Stomach smooth muscle (tissue), 2 donors: ENCODE measurements around the gene ZNF605.
"Not testable (repeated sequence)": the region's sequence is repeated elsewhere in the genome, so short reads cannot be mapped to it uniquely, and the experiment has no call there.

Experiments
- H3K27ac ChIP-seq: one replicate; pipeline ENCODE4 v1.7.0; 2013; ENCODE audit warnings: mild to moderate bottlenecking, low read length, inconsistent platforms
- H3K27me3 ChIP-seq, 2 donors: one replicate each; pipeline ENCODE4 v1.7.0; 2013; ENCODE audit warnings: low read length in 2 of 2; ENCODE audit not compliant: insufficient read depth in 2 of 2, control insufficient read depth in 1 of 2
- H3K36me3 ChIP-seq, 2 donors: one replicate each; pipeline ENCODE4 v1.7.0; 2013; ENCODE audit warnings: low read length in 2 of 2; ENCODE audit not compliant: control insufficient read depth in 2 of 2, insufficient read depth in 2 of 2
- H3K4me1 ChIP-seq: one replicate; pipeline ENCODE4 v1.7.0; 2013; ENCODE audit warnings: low read length; ENCODE audit not compliant: control insufficient read depth, insufficient read depth
- H3K4me3 ChIP-seq, 2 donors: one replicate each; pipeline ENCODE4 v1.7.0; 2013; ENCODE audit warnings: low read length in 2 of 2
- H3K9ac ChIP-seq, 2 donors: one replicate each; pipeline ENCODE4 v1.7.0; 2013; ENCODE audit warnings: low read length in 2 of 2, mild to moderate bottlenecking in 1 of 2
- H3K9me3 ChIP-seq, 2 donors: one replicate each; pipeline ENCODE4 v1.7.0; 2013; ENCODE audit warnings: low read length in 2 of 2; ENCODE audit not compliant: control insufficient read depth in 2 of 2
- donor health status: healthy.
- donor health status: Pancreatic carcinoma.

ZNF605 gene

DNA sequence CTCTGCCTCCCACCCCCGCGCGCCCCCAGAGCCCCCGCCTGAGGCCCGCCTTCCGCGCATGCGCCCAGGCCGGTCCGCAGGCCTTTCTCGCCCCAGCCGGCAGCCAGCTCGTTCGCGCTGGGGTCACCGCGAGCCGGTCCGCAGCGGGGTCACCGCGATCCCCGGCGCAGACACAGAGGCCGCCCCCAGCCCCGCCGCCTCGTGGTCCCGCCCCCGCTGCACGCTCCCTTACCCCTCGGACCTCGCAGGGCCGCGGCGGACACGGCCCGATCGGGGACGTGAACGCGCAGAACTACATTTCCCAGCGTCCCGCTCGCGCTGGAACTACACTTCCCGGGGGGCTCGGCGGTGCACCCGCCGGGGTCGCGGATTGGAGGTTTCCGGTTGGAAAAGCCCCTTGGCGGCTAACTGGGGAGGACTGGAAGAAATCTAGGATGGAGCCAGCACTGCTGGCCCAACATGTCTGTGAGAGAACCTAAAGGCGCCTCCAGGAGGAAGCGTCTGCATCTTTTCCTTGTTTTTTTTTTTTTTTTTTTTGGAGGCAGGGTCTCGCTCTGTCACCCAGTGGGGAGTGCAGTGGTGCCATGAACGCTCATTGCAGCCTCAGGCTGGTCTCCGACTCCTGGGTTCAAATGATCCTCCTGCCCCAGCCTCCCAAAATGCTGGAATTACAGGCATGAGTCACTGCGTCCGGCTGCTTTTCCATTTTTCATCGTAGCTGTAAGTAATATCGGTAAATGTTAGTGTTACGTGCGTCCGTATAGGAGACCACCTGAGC lies at the start of gene ZNF605:
Gene ZNF605, minus strand, starts transcription at position 296 of the 778 bp plus-strand sequence. CDS start 10,671 bp downstream, outside the sequence.
- peak within 1 kb of the TSS; percentile 85 to 87 for H3K9ac ChIP-seq
- H3K4me1 ChIP-seq, result peaks cover 15% of the 10 kb centered on the region
- peak within 1 kb of the TSS; percentile 97 to 99 for H3K4me3 ChIP-seq
- no peaks in the 10 kb centered on the region for H3K36me3 ChIP-seq
- peaks cover 0 to 4% of the 10 kb centered on the region in 2 donors for H3K9me3 ChIP-seq
- no peaks in the 10 kb centered on the region for H3K27me3 ChIP-seq
- H3K27ac ChIP-seq, result peak within 1 kb of the TSS; percentile 67

GRCh38 chr12:132998741-132999140 lies 42.6 kb upstream of the ZNF605 start:
- Histone ChIP-seq H3K27ac (no peak overlapping the region), H3K4me3 (no peak overlapping the region), H3K4me1 (no peaks in the 10 kb centered on the region)

GRCh38 chr12:132986885-132987225 lies 30.7 kb upstream of the ZNF605 start:
- Histone ChIP-seq H3K9ac (peak overlapping the region; percentile 93 to 97), H3K27me3 (no peaks in the 10 kb centered on the region), H3K4me1 (peaks cover 11% of the 10 kb centered on the region), H3K36me3 (peaks cover 0 to 2% of the 10 kb centered on the region in 2 donors), H3K27ac (peak overlapping the region; percentile 88), H3K4me3 (peak overlapping the region; percentile 93 to 98), H3K9me3 (no peaks in the 10 kb centered on the region)

More at GRCh38 chr12:132998741-132999140, 42.6 kb upstream of the ZNF605 start:
- Histone ChIP-seq H3K27me3 (no peaks in the 10 kb centered on the region), H3K36me3 (peaks cover 0 to 2% of the 10 kb centered on the region in 2 donors), H3K9ac (no peak overlapping the region), H3K9me3 (peaks cover 16 to 28% of the 10 kb centered on the region in 2 donors)

DNA sequence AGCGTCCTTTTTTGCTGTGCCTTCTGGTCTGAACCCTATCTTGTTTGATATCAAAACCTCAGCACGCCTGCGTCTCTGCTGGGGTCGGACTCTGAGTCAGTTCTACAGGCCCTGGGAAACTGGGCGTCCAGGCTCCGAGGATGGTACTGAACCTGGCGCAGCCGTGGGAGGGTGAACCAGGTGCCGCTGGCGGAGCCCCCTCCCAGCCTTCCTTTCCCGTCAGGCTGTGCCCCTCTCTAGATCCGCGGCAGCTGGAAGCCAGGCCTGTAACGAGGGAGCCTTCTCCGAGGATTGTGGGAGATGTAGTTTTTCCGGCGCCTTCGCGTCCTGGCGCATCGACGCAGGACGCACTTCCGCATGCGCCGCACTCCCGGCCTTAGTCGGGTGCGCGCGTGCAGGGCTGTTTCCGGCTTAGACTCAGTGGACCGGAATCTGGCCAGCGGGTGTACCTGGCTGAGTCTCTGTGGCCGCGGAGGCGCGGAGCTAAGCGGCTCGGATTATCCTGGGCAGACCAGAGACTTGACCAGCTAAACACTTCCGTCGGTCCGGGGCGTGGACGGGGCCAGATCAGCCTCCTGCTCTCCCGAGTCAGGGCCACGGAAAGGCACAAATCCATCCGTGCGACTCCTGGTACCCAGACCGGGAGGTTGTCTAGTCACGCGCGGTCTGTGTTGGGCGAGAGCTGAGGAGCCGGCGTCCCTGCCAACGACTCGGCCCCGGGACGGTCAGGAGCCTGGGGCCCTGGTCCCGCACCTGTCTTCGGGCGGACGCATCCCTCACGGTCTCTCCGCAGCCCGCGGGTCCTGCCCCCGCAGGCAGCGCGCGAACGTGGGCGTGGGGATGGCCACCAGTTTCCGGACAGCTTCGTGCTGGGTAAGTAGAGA lies 30.1 kb upstream of the ZNF605 start, which contains the start of gene ZNF26:
Gene ZNF26, plus strand, starts transcription at position 367 of the 884 bp plus-strand sequence. Its CDS starts 474 bp downstream, at position 841.
- peaks cover 0 to 2% of the 10 kb centered on the region in 2 donors for H3K36me3 ChIP-seq
- peak within 1 kb of the TSS; percentile 93 to 98 for H3K4me3 ChIP-seq
- H3K4me1 ChIP-seq, result peaks cover 11% of the 10 kb centered on the region
- no peaks in the 10 kb centered on the region for H3K27me3 ChIP-seq
- H3K27ac ChIP-seq, result peak within 1 kb of the TSS; percentile 88
- H3K9ac ChIP-seq, result peak within 1 kb of the TSS; percentile 93 to 97
- H3K9me3 ChIP-seq, result no peaks in the 10 kb centered on the region

GRCh38 chr12:132976870-132977269 lies 20.8 kb upstream of the ZNF605 start:
- H3K9ac ChIP-seq, H3K4me3 ChIP-seq, H3K27me3 ChIP-seq, H3K27ac ChIP-seq, H3K36me3 ChIP-seq, H3K4me1 ChIP-seq, H3K9me3 ChIP-seq: not testable (repeated sequence)

DNA sequence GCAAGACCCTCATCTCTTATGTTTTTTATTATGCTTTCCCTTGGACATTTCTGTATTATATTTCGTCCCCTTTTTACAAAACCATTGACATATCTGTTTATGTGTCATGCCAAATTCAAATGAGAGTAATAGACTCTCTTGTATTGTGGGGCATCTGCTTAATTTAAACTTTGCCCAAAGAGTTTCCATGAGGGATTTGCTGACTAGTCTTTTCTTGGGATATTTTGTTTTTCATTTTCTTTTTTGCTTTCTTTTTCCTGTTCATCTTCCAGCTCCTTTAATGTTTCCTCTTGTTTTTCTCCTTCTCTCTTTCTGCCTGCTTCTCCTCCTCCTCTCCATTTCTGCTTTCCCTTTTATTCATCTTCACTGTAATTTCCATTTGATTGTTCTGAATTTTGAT lies 16.3 kb upstream of the ZNF605 start:
- Histone ChIP-seq H3K36me3 (no peaks in the 10 kb centered on the region), H3K4me1 (no peaks in the 10 kb centered on the region), H3K9me3 (peaks cover 0 to 3% of the 10 kb centered on the region in 2 donors), H3K27me3 (no peaks in the 10 kb centered on the region), H3K4me3 (no peak overlapping the region), H3K27ac (no peak overlapping the region), H3K9ac (no peak overlapping the region)

DNA sequence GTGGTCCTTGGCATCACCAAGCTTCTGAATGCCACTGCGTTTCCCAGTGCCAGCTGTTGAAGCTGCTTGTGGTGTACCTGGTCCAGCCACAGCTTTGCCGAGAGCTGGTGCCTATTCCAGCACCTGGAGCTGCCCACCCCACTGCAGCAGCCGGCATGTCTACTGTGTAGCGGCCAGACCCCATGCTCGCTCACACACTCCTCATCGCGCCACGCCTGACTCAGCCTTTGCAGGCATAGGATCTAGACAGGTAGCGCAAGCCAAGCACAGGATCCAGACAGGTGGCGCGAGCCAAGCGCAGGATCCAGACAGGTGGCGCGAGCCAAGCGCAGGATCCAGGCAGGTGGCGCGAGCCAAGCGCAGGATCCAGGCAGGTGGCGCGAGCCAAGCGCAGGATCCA lies 11.6 kb upstream of the ZNF605 start:
- no peaks in the 10 kb centered on the region for H3K9me3 ChIP-seq
- H3K36me3 ChIP-seq, result no peaks in the 10 kb centered on the region
- H3K4me1 ChIP-seq, result no peaks in the 10 kb centered on the region
- H3K9ac ChIP-seq, result no peak overlapping the region
- no peak overlapping the region for H3K4me3 ChIP-seq
- no peak overlapping the region for H3K27ac ChIP-seq
- H3K27me3 ChIP-seq, result no peaks in the 10 kb centered on the region

GRCh38 chr12:132966676-132967415 lies 10.7 kb upstream of the ZNF605 start:
- H3K36me3 ChIP-seq, result no peaks in the 10 kb centered on the region
- H3K27ac ChIP-seq, result no peak overlapping the region
- no peak overlapping the region for H3K4me3 ChIP-seq
- no peak overlapping the region for H3K9ac ChIP-seq
- H3K27me3 ChIP-seq, result no peaks in the 10 kb centered on the region
- no peaks in the 10 kb centered on the region for H3K4me1 ChIP-seq
- no peaks in the 10 kb centered on the region for H3K9me3 ChIP-seq

- H3K4me1 ChIP-seq, result no peaks in the 10 kb centered on the region
- no peak overlapping the region for H3K9ac ChIP-seq
- H3K4me3 ChIP-seq, result no peak overlapping the region
- H3K9me3 ChIP-seq, result no peaks in the 10 kb centered on the region
- no peaks in the 10 kb centered on the region for H3K27me3 ChIP-seq
- no peak overlapping the region for H3K27ac ChIP-seq
- H3K36me3 ChIP-seq, result no peaks in the 10 kb centered on the region
These were observed 9.7 kb upstream of the ZNF605 start for GRCh38 chr12:132965796-132966195.

- not testable (repeated sequence) for H3K27me3 ChIP-seq, H3K27ac ChIP-seq, H3K9me3 ChIP-seq, H3K4me3 ChIP-seq, H3K36me3 ChIP-seq, H3K4me1 ChIP-seq, H3K9ac ChIP-seq
These were observed 7.8 kb upstream of the ZNF605 start for GRCh38 chr12:132963947-132964346.
